HG02970 (cell line): Measurements from ENCODE around the gene USP46.

Source experiments
- ATAC-seq: cut with Tn5 transposase; IDR thresholded peaks from one replicate; pipeline ENCODE4 v1.9.1; 2021; ENCODE audit warnings: mild to moderate bottlenecking, moderate library complexity, moderate number of reproducible peaks; ENCODE audit not compliant: unreplicated experiment, low FRiP score

The USP46 gene

DNA sequence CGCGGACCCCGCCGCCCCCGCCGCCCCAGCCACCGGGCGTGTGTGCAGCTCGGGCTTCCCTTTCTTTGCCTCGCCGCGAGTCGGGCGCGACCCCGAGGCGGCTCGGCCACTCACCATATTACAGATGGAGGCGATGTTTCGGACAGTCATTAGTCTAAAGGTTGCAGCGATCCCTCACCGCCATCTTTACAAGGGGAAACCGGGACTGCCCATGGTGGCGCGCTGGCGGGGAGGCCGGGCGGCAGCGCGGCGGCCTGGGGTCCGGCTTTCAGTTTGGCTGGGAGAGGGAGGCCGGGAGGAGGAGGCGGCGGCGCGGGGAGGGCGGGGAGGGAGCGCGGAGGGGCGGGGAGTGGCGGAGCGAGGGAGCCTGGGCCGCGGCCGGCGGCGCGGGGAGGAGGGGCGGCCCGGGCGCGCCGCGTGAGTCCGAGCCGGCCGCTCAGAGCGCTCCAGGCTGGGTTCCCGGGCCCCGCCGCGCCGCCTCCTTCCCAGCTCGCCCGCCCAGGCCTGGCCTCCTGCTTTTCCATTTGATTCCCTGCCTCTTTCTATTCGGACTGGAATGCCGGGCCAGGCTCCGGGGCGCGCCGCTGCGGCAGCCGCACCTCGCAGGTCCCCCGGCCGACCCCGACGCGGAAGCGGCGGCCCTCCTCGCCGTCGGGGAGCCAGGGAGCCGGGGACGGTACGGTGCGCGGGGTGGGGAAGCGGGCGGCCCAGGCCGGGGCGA lies at the start of gene USP46:
USP46 (minus strand) TSS at position 301 of the 721 bp plus-strand sequence; CDS start at position 150, 151 bp downstream.
- ATAC-seq: peak; percentile 75

DNA sequence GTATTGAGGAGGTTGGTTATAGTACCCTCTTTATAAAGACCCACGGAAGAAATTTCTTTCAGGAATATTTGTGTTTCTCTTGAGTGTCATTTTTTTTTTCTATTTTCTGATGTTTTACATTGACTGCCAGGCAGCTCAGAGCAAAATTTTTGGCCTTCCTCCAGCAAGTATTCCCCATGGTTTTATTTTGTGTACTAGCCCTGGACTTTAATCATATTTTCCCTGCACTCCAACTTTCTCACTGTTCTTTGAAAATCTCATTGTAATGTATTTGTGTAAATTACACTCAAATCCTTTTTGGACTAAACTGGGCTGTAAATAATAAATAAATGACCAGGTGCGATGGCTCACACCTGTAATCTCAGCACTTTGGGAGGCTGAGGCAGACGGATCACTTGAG lies 45.6 kb upstream of the USP46 start:
- ATAC-seq: no peak

- ATAC-seq: no peak
Measured at GRCh38 chr4:52704133-52704532, 45.0 kb upstream of the USP46 start.

DNA sequence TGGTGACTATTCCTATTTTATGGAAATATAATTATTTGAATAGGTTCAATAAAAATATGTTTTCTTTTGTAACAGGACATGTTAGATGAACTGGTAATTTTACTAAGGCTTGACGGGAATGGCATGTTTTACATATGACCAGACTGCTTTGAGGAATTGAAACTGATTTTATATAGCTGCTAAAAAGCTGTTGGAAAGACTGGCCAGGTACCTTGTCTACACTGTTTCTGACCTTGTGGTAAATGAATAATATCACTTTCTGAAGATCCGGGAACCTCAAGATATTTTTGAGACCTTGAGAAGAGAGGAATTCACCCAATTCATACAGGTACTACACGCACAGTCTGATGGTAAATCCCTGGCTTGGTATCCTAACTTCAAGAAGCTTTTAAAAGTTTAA lies 42.1 kb upstream of the USP46 start:
- peak; percentile 88 for ATAC-seq

DNA sequence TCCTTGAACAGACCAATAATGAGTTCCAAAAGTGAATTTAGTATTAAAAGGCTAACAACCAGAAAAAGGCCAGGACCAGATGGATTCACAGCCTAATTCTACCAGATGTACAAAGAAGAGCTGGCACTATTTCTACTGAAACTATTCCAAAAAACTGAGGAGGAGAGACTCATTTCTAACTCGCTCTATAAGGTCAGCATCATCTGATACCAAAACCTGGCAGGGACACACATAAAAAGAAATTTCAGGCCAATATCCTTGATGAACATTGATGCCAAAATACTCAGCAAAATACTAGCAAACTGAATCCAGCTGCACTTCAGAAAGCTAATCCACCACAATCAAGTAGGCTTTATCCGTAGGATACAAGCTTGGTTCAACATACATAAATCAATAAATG lies 35.8 kb upstream of the USP46 start:
- ATAC-seq: no peak

DNA sequence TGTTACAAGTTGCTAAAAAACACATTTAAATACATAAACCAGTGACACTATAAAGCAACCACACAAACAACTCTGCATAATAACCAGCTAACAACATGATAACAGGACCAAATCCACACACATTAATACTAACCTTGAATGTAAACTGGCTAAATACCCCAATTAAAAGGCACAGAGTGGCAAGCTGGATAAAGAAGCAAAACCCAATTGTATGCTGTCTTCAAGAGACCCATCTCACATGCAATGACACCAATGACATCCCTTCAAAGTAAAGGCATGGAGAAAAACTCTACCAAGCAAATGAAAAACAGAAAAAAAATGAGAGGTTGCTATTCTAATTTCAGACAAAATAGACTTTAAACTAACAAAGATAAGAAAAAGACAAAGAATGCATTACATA lies 34.4 kb upstream of the USP46 start:
- no peak for ATAC-seq

DNA sequence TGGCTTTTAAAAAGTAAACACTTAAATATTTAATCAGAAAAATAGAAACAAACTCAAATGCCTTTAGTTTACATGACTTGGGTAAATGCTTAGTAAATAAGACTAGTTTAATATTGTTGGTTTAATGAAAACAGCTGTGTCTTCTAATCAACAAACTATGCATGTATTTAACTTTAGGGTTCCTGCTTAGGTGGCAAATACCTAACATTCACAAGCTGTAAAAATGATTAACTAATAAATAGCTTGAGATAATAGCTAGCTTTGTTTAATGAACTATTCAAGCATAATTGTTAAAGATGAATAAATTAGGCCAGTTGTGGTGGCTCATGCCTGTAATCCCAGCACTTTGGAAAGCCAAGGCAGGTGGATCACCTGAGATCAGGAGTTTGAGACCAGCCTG lies 30.0 kb upstream of the USP46 start:
- no peak for ATAC-seq

DNA sequence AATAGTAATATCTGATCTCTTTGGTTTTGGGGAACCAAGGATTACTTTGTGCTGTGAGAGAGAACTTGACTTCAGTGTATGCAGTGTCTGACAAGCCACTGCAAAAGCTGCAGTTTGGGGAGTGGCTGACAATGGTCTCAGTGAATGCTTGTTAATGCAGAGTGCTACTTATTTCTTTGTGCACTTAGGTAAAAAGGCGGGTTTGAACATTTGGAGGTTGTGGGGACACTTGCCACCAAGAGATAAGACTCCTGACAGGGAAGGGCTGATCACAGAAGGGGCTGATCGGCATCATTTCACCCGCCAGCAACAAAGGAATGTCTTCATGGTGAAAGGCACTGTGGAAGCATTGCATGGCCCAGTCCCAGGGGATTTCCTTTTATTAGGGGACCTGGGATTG lies 28.6 kb upstream of the USP46 start:
- ATAC-seq: no peak

DNA sequence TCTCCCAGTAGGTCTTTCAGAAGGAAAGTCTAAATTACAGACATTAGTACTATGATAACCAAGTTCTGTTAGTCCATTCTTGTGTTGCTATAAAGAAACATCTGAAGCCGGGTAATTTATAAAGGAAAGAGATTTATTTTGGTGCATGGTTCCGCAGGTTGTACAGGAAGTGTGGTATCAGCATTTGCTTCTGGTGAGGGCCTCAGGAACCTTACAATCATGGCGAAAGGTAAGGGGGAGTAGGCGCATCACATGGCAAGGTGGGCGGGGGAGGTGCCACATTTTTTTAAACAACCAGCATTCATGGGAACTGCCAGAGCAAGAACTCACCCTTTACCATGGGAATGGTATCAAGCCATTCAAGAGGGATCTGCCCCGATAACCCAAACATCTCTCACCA lies 26.2 kb upstream of the USP46 start:
- no peak for ATAC-seq

GRCh38 chr4:52684896-52685295 lies 25.8 kb upstream of the USP46 start:
- no peak for ATAC-seq

DNA sequence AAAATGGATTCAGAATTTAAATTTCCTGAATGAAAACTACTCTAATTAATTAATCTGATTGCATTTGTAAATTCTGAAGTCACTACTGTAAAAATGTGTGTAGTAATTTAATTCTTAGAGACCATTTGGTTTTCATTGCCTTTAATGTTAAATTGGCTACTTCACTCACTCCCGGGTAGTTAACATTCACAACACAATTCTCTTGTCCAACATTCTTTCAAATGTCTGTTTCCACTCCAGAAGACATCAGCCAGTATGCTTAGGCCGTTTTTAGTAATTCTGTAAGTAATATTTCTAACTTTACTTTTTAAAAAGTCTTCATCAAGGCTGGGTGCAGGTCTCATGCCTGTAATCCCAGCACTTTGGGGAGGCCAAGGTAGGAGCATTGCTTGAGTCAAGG lies 21.3 kb upstream of the USP46 start:
- no peak for ATAC-seq

- ATAC-seq: no peak
Measured at GRCh38 chr4:52676536-52676935, 17.4 kb upstream of the USP46 start.

GRCh38 chr4:52675111-52675510 lies 16.0 kb upstream of the USP46 start:
- ATAC-seq: no peak

DNA sequence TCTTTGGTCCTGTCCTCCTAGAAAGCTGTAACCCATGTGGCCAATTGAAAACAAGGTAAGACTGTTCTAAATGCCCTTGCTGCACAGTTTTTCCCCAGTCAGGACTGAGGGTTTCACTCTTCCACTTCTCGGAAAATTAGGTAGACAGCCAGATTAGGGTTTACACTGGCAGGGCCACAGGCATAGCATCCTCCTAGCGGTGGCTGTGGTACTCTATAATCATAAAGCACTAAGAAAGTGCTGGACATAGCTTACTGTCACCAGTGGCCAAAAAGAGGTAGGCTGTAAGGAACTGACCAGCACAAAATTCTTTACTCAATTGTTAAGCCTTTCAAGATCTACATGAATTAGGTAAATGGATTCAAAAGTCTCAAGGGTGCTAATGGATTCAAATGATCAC lies 11.6 kb upstream of the USP46 start:
- ATAC-seq: no peak

DNA sequence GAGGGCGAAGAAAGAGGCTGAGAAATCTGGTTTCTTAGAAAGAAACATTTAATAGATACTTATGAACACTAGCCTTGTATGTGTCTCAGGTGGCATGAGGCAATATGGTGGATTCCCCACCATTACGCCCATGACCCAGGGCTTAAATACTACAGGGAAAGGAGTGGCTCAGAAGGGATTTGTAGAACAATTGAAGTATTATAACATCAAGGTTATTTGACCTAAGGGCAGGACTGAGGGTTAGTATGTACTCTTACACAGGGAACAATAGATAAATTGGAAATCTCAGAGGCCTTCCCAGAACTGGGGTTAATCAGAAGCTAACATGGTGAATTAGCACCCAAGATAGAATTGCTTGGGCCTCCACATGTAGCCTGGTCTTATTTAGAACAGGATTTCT lies 11.0 kb upstream of the USP46 start:
- no peak for ATAC-seq

- no peak for ATAC-seq
Measured at GRCh38 chr4:52665592-52665991, 6.5 kb upstream of the USP46 start.

GRCh38 chr4:52664479-52664878 lies 5.4 kb upstream of the USP46 start:
- no peak for ATAC-seq

- no peak for ATAC-seq
Measured at GRCh38 chr4:52661966-52662690, 3.0 kb upstream of the USP46 start.

- ATAC-seq: no peak
Measured at GRCh38 chr4:52660643-52661042, 1.5 kb upstream of the USP46 start.

DNA sequence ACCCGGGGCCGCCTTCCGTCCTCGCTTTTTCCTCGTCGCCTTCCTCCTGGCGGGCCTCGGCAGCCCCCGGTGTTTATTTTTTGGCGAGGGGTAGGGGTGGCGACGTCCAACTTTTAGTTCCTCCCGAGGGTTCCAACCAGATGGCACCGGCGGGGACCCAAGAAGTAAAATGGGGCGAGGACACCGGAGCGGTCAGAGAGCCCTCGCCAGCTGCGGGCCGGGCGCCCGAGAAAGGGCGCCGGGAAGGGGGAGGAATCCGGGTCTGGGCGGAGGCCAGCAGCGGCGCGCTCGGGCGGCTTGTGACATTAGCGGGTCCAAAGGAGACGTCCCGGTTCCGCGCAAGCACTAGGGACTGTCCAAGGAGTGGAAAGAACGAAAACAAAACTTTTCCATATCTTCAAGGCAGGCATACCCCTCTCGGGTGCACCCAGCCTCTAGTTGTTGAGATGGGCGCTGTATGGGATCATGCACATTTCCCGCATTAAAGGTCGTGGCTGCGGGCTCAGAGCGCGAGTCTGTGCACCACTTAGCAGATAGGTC lies 691 bp upstream of the USP46 start:
- peak; percentile 17 for ATAC-seq

DNA sequence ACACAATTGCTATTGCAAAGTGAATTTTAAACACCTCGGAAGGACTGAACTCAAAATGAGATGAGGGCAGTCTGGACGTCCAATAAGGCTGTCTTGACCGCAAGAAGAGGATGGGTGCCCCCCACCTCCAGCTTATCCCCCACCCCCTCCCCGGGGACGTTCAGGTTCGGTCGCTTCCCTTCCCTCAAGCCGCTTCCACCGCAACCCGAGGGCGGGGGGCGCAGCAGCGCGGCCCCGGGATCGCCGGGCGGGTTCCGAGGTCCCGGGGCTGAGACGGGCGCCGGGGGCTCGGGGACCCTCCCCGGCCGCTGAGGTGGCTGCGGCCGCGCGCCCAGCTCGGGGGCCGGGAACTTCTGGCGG lies 480 bp downstream of the USP46 start:
- peak; percentile 10 for ATAC-seq
